ENCODE data around the gene MEOX2.

Gene MEOX2

DNA sequence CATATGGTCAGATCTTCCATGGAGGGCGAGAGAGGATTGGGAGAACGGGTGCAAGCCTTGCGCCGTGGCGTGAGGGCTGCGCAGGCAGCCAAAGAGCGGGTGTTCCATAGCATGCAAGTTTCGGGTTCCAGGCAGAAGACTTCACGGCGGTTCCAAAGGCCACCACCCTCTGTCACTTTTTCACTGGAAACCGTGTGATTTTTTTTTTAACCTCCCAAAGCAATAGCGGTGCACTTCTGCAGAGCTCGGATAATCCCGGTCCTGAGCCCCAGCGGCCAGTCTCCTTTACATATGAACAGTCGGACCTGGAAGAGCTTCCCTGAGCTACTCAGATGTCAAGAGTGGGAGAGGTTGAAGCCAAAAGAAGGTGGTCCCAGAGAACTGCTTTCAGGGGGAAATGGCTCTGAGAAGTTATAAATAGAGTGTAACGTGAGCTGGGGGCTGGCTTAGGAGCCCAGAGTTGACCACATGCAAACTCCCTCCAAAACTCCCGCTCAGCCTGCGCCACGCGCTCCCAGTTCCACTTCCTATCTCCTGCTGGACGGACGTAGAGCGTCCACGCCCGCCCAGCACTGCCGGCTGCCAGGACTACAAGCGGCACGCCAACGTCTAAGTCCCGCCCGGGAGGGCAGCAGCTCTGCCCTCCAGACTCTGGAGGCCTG, at the start of gene MEOX2:
Gene MEOX2 (minus strand): TSS at position 389 of the 662 bp plus-strand sequence. CDS start 281 bp downstream, at position 108.
- DNase-seq (ENCODE audit: low spot score), result no peak

DNA sequence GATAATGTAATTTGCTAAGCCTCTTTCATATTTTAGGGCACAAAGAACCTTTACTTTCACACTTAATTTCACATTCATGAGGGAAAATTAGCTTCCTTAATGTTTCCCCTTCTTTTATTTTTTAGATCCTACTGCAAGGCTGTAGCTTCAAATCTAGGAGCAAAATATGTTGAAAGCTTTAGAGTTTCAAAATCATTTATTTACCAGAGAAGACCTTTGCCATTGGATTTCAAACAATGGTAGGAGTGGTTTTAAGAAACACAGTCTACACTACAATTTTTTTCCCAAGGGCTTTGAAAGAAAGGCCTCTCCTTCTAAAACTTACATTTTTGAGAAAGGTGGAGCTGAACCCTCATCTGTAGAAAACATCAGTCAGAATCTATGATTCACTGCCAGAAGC, 43.3 kb upstream of the MEOX2 start:
- DNase-seq (ENCODE audit: low spot score), result no peak

DNA sequence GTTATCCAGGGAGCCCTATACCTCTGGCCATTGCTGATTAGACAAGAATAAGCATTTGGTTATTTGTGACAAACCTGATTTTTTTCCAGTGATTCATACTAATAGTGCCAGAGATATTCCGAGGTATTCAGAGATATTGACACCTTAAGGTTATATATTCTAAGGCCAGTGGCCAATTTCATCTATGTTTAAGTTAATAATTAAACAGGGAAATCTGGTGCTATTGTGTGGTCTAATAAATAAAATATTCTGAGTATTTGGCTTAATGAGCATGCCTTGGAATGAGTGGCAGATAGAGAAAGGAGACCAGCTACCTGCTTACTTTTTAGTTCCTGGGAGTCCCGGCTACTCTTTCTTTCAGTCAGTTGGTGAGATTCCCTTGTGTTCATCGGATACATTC, 38.6 kb upstream of the MEOX2 start:
- DNase-seq (ENCODE audit: low spot score), result no peak

DNA sequence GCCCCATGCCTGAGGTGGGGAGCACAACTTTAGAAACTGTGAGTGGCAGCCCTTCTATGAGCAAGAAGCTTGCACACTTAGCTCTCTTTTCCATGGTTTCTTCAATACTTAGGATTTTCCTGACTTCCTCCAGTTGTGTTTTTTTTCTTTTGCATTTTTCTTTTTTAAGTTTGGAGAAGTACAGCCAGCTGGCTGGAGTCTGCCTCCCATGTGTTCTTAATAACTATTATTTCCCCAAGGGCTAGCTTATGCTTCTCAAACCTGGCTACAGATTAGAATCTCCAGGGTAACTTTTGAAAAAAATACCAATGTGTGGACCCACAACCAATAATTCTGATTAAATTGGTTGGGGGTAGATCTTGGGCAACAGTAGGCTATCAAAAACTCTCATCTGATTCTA, 37.4 kb upstream of the MEOX2 start:
- no peak for DNase-seq (ENCODE audit: low spot score)

DNA sequence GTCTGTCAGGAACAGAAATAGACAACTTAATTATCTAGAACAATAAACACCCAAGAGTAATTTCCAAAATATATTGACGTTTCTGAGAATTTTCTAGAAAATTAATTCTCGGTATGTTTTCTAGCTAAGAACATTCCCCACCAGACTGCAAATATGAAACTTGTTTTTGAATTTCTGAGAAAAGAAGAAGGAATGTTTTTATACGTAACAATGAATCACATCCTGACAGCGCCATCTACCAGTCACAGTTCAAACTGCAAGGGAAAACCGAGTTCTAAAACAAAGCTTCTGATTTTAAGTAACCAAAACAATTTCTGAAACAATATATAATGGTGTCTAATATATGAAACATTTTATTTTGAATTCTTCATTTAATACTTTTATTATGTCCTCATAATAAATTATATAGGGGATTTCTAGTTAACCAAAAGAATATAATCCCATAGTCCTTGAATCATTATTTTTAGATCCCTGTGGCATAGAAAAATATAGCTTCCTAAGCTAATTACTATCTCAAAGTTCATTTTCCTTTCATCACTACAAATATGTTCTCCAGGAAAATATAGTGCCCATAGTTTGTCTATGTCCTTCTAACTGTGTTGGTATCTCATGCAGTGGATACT, 34.5 kb upstream of the MEOX2 start:
- peak; percentile 8 for DNase-seq (ENCODE audit: low spot score)

DNA sequence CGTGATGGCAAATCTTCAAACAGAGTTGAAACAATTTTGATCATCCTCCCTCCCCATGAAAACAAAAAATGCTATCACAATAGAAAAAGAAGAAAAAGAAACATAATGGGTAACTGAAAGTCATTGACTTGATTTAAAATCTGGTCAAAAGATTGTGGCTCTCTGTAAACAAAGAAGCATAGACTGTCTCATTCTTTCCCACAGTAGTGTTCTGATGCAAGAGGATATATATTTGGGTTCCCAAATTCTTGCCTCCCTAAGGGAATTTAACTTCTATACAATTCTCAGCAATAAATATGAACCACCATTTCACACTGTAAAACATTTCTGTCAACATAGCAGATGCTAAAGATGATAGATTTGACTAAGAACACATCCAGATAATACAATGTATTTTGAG, 32.8 kb upstream of the MEOX2 start:
- no peak for DNase-seq (ENCODE audit: low spot score)

DNA sequence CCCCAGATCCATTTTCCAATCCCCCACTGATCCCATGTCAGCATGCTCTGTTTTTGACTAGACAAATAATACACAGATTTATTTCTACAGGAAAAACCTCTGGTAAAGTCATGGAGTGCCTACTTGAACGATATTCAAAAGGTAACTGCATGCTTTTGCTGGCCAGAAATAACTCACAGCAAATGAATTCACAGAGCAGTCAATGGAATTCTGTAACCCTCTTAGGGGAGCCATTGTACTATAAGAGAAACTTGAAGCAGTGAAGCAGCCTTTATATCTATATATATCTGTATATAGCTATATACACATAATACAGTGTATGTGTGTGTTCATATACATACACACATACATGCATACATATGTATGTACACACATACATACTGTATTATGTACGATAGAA, 29.0 kb upstream of the MEOX2 start:
- DNase-seq (ENCODE audit: low spot score), result no peak

DNA sequence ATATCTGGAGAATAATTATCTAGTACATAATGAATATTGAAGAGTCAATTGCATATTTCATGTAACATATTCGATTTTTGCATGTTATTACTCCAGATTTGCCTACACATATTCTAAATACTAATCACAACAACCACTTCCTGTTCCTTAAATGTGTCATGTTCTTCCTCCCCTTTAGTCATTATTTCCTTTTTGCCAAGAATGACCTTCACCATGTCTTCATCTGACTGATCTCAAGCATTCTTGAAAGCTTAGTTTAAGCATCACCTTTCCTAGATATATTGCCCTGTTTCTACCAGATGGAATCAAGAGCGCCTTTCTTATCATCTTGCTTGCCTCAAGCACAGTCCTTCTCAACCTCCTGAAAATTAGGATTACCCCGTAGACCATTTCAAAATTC, 23.5 kb upstream of the MEOX2 start:
- DNase-seq (ENCODE audit: low spot score), result no peak

DNA sequence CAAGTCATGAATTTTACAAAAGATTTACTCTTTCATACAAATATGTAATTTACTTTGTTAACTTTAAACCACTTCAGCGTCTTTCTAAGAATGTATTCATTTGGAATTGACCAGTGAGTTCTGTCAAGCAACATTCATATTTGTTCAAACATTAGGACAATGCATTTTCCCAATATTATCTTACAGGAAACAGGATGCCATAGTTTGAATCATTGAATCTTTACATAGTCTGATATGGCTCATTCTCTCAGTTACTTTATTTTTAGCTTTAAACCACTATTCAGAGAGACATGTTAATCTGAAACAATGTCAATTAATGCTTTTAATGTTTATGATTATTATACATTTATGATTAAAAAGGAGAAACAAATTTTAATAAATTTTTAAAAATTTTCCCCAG, 21.1 kb upstream of the MEOX2 start:
- DNase-seq (ENCODE audit: low spot score), result no peak

DNA sequence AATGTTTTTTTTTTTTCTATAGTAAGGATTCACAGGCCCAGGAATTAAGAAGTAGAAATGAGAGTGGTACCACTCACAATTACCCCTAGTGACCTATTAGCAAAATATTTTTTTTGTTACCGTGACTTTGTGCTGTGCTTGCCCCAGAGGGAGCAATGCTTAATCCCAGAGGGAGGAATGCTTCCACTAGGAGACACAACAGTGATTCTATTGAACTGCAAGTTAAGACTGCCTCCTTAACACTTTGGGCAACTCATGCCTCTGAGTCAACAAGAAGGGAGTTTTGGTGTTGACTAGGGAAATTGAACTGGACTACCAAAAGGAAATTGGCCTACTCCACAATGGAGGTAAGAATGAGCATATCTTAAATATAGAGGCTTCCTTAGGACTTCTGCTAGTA, 17.2 kb upstream of the MEOX2 start:
- DNase-seq (ENCODE audit: low spot score), result no peak

DNA sequence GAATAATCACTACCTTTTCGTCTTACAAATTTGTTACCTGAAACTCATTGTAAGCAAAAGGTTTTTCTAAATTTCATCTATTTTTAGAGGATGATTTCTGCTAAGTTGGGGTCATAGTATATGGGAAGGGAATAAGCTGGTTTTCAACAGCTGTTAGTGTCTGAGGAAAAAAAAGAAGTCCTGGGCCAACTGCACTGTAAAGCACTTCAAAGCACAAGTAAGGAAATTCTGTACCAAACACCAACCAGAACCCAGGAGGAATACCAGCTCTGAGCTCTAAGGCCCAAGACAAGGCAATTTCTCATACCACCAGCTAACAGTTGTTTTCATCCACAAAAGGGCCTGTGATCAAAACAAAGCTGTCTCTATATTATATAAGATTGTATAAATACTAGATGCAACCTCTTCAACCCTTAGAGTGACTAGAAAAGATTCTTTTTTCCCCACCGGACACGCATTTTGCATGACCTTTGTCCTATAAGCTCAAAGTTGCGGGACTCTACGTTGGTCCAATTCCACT, 6.1 kb upstream of the MEOX2 start:
- no peak for DNase-seq (ENCODE audit: low spot score)

DNA sequence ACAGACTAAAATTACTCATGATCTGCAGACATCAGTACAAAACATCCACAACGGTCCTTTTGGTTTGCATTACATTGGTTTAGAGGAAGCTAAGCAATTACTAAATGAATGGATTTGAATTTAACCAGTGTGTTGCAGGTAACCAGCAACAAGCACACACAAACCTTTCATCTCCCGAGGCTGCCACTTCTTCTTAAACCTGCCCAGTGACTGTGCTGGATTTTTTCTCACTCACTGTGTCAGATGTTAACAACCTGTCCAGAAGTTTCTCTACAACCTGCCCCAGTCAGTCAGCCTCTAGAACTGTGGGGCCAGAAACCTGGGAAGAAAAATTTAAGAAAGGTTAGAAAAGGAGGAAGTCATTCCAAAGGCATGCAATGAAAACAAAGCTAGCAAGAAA, 2.4 kb upstream of the MEOX2 start:
- no peak for DNase-seq (ENCODE audit: low spot score)

DNA sequence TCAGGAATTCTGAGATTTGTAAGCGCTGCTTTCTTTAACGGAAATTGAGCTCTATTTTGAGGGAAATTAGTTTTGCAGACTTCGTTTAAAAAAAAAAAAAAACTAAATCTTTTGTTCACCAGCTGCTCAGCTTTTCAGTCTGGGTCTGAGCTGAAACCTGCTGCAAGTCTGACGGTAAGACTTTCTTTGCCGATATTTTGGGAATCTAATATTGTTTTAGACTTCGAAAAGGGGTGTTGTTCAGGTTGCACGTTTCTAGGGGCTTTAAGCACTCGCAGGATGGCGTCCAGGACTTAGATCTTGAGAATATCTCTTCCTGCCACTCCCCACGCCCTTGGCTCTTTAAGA, 1.8 kb upstream of the MEOX2 start:
- DNase-seq (ENCODE audit: low spot score), result no peak

DNA sequence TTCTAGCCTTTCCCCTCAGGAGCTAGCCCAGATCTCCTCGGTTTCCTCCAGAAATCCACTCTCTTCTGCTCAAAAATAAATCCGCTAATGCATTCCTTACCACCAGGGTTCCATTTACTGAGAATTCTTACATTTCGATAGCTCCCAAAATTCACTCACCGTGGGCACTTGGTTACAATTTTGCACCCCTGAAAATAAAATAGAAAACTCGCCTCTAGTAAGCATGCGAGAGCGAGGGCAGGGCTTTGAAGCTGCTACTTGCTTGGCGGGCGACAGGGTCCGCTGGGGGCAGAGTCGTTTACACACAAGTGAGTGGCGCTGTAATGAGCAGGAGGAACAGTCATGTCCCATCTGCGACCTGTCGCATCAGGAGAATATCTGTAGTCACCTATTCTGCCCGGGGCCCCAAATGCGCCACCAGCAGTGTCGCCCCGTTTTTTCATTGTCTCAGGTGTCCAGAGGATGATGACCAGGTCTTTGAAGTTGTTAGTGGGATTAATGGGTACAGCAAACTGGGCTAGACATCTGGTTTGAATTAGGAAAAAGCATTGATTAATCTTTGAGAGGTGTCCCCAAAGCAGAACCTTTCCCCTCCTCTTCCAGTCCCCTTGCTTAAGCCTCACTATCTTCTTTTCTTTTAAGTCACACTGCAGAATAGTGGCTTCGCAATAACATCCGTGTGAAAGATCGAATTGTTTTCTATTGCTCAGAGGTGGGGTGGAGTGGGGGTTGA, 1.2 kb upstream of the MEOX2 start:
- no peak for DNase-seq (ENCODE audit: low spot score)

DNA sequence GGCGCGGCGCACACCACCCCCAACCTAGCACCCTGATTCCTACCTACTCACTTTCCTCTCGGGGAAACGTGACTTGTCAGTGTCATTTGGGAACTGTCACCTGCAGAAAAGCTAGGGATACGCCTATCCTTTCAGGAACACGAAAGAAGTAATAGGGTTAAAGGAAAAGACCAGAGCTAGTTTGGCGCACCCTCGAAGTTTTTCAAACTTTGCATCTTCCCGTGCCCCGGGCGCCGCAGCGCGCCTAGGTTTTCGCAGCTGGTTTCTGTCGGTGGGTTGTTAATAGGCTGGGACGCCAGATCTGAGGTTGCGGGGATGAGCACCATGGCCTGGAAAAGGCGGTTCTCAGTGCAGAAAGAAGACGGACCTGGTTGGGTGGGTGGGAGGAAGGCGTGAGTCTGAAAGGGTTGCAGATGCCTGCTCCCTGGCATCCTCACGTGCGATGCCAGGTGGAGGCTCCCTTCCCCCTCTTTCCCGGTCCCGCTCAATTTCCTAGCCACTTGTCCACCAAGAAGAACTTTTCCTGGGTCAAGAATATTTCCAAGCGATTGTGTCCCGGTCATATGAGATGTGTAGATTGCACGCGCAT, 568 bp upstream of the MEOX2 start:
- no peak for DNase-seq (ENCODE audit: low spot score)

DNA sequence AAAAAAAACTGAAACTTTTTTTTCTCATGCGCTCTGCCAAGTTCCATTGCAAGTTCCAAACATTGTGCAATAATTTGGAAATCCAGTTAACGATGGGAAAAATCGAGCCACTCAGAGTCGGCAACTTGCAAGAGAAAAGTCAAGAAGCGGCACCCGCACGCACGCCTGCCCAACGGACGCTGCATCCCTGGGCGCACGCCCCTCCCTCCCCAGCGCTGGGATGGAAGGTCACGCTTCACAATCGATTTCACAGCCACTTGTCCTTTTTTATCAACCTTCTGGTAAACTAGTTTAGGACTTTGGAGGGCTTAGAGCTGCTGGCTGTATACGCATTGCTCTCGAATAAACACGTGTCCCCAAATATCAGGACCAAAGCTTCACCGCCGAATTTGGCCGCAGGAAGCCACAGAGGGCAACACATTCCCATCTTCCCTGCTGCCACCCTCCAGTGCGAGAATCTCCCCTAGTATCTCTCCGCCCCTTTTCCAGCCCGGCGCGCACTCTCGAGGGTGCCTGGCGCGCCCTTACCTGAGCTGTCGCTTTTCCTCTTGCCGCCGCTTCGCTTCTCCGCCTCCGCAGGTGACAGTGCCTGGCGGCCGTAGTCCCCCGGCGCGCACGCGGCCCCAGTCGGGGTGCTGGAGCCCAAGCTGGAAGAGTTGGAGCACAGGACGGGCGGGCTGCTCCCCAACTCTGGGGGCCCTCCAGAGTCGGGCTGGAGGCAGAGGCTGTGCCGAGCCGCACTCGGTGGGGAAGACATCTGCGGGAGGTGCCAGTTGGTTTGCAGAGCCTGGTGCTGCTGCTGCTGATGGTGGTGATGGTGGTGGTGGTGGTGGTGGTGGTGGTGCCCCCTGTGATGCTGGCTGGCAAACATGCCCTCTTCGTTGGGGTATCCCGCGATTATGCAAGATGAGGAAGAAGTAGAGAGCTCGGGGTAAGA, 857 bp downstream of the MEOX2 start:
- DNase-seq (ENCODE audit: low spot score), result no peak

DNA sequence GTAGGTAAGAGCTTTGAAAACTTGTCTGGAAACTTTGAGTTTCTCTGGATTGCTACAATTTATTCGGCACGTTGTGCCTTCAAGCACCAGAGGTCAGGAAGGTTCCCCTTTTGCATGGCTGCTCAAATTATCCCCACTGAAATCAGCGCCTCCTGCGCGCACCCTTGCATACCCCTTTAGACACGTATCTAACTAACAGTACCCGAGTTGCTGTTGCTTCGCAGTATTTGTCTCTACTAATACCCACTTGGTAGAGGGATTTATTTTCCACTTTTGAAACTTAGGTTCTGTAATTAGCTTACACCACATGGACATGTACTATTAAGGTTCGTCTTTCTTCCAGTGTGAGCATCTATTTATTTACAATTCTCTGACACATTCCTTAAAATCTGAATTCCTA, 1.6 kb downstream of the MEOX2 start:
- DNase-seq (ENCODE audit: low spot score), result no peak

DNA sequence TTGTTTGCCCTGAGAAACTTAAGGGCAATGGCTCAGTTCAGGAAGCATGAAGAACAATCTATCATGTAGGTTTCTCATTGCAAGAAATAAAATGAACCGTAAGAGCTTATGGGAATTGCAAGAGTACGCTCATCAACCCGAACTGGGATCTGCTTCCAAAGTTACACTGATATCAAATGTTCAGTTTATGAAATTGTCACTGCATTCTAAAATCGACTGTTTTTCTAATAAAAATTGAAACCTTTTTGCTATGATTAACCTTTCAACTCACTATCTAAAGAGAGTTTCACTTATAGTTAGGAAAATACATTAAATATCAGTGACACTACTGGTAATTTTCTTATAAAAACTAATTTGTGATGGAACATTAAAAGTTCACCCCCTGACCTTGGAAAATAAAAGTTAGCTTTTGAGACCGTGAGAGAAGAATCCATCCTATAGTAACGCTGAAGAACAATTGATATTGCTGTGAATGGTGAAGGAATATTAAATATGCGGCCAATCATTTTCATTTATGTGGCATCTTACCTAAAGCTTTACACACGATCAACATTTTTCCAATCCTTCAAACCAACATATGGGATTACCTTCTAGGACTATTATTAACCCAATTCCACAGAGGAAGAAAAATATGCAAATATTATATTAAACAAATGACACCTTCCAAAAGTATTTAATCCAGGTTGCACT, 2.2 kb downstream of the MEOX2 start:
- DNase-seq (ENCODE audit: low spot score), result no peak

DNA sequence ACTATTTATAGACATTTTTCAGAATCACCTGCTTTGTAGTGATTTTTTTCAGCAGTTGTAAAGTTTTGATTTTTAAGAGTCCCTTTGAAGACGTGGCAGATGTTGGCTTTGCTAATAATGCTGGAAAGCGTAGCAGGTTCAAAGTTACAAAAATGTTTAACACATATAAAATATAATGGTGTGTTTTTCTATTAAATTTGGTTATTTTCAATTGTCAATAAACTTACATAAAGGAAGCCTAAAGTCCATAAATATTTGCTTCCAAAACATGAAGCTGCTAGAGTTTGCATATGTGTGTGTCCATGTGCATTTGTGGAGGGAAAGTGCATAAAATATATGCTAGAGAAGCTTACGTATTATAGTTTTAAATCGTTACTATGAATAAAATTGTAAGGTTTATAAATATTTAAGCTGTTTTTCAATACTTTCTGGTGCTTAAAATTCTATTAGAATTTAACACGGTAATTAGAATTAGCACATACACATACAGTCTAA, 3.7 kb downstream of the MEOX2 start:
- no peak for DNase-seq (ENCODE audit: low spot score)

DNA sequence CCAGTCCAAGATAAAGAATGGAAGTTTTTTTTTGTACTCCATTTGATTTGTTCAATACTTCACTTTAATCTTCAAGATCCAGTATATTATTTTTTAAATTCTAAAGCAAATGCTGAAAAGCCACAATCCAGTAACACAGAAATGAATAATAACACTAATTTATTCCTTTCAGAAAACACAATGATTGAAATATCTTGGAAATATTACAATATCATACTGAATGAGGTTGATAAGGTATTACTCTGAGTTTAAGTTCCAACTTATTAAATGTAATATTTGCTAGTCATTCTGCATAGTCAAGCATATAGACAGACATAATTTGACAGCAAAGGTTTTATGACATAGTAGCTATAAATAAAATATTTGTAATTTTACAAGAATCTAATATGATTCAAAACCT, 4.4 kb downstream of the MEOX2 start:
- DNase-seq (ENCODE audit: low spot score), result no peak

DNA sequence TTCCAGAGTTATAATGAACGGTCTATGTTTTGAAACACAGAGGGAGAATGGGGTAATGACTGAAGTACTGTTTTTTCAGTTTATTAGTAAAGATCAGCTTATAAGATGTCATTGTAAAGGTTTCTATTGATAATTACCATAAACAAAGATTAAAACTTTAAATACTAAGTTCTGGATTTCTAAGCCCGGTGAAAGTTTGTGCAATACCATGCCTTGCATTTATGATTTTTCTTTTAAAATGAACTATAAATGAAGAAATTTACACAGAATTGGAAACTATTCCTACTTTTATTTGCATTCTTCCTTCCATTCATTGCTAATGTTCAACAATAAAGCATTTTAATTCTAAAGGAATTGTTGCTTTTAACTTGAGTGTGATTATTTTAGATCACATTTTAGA, 4.9 kb downstream of the MEOX2 start:
- no peak for DNase-seq (ENCODE audit: low spot score)

All from hematopoietic multipotent progenitor cell treated with erythropoietin and hydrocortisone succinate and interleukin-3 and kit ligand, for 17 days (in vitro differentiated cells).